Mucosa of rectum (tissue), 2 donors: ENCODE data around the gene PLA2G4C.
"Not testable (repeated sequence)": the region's sequence is repeated elsewhere in the genome, so short reads cannot be mapped to it uniquely, and the experiment has no call there.

ENCODE experiments used
- H3K27ac ChIP-seq, 2 donors: one replicate each; pipeline ENCODE4 v1.7.0; 2013; ENCODE audit warnings: inconsistent platforms in 2 of 2, low read depth in 2 of 2, low read length in 2 of 2
- H3K27me3 ChIP-seq, 2 donors: one replicate each; pipeline ENCODE4 v1.7.0; 2013; ENCODE audit warnings: low read length in 2 of 2; ENCODE audit not compliant: control insufficient read depth in 2 of 2, insufficient read depth in 2 of 2
- H3K36me3 ChIP-seq, 2 donors: one replicate each; pipeline ENCODE4 v1.7.0; 2013; ENCODE audit warnings: low read length in 2 of 2; ENCODE audit not compliant: control insufficient read depth in 2 of 2, insufficient read depth in 2 of 2
- H3K4me1 ChIP-seq, 2 donors: one replicate each; pipeline ENCODE4 v1.7.0; 2013; ENCODE audit warnings: low read length in 2 of 2, mild to moderate bottlenecking in 1 of 2; ENCODE audit not compliant: control insufficient read depth in 2 of 2, insufficient read depth in 2 of 2
- H3K4me3 ChIP-seq, 2 donors: one replicate each; pipeline ENCODE4 v1.7.0; 2013; ENCODE audit warnings: low read length in 2 of 2
- H3K9ac ChIP-seq, 2 donors: one replicate each; pipeline ENCODE4 v1.7.0; 2013; ENCODE audit warnings: low read length in 2 of 2, low read depth in 1 of 2, mild to moderate bottlenecking in 1 of 2
- H3K9me3 ChIP-seq, 2 donors: one replicate each; pipeline ENCODE4 v1.7.0; 2013; ENCODE audit warnings: low read length in 2 of 2; ENCODE audit not compliant: control insufficient read depth in 2 of 2
- donor health status: healthy.
- donor health status: Normal muscosa, but diverticular disease.

PLA2G4C gene

DNA sequence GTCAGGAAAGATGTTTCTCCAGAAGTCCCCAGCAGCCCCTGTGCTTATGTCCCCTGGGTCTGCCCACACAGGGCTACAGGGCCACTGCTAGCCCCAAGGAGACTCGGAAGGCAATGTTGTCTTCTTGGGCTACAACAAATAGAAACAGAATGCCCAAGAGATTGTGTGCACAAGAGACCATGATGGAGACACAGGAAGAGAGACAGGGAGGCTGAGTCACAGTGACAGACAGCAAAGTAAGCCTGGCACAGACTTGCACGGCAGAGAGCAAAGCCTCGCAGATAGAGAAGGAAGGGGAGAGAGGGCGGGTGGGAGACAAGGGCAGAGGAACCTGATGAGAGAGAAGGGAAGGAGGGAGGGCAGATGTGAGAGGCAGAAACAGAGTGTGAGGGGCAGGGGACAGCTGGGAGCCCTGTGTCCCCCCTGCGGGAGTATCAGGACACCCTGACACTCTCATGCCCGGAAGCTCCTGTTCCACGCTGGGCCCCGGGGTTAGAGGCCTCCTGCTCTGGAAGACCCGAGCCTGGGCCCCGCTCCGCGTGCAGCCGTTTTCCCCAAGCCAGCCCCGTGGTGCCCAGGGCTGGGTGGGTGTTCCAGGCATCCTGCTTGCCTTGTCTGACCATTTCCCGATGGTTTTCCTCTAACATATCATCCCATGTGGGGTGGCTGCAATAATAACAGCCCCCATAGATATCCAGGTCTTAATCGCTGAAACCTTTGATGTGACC lies 2.7 kb upstream of the PLA2G4C start:
- peaks cover 0 to 2% of the 10 kb centered on the region in 2 donors for H3K36me3 ChIP-seq
- H3K27ac ChIP-seq, result no peak overlapping the region
- peaks cover 0 to 4% of the 10 kb centered on the region in 2 donors for H3K4me1 ChIP-seq
- no peak overlapping the region for H3K4me3 ChIP-seq
- H3K27me3 ChIP-seq, result no peaks in the 10 kb centered on the region
- H3K9me3 ChIP-seq, result no peaks in the 10 kb centered on the region
- H3K9ac ChIP-seq, result no peak overlapping the region

DNA sequence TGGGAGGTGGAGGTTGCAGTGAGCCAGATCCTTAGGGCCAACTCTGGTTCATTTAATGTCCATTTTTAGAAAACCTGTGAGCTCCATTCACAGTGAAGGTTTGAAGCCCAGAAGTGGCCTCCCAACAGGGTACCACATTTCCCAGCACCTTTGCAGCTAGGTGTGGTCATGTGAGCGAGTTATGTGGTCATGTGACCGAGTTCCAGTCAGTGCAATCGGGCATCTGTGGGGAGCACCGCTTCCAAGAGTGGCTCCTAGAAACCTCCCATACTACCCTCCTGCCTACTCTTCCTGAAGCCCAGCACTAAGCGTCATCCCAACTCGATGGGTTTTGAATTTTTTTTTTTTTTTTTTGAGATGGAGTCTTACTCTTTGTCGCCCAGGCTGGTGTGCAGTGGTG lies 663 bp upstream of the PLA2G4C start:
- no peaks in the 10 kb centered on the region for H3K36me3 ChIP-seq
- no peak overlapping the region for H3K9ac ChIP-seq
- peaks cover 6 to 8% of the 10 kb centered on the region in 2 donors for H3K4me1 ChIP-seq
- H3K27me3 ChIP-seq, result no peaks in the 10 kb centered on the region
- peak overlapping the region; percentile 77 to 88 for H3K27ac ChIP-seq
- H3K4me3 ChIP-seq, result no peak overlapping the region
- no peaks in the 10 kb centered on the region for H3K9me3 ChIP-seq

DNA sequence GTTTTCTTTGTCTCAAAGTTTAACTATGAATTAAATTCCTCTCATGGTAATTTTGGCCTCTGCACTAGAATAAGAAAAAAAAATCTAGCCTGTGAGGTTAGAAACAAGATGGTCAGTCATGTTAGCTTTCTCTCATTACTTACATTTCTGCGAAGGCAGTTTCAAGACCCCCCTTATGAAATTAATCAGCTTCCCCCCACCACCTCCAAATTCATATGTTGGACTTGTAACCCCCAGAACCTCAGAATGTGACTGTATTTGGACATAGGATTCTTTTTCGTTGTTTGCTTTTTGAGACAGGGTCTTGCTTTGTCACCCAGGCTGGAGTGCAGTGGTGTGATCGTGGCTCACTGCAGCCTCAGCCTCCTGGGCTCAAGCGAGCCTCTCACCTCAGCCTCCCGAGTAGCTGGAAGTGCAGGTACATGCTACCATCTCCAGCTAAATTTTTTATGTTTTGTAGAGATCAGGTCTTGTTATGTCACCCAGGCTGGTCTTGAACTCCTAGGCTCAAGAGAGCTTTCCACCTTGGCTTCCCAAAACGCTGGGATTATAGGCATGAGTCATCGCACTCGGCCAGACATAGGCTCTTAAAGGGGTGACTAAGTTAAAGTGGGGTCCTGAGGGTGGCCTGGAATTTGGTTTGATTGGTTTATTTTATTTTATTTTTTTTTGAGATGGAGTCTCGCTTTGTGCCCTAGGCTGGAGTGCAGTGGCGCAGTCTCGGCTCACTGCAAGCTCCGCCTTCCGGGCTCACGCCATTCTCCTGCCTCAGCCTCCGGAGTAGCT lies 1.4 kb downstream of the PLA2G4C start:
- H3K9me3 ChIP-seq, result no peaks in the 10 kb centered on the region
- no peak overlapping the region for H3K4me3 ChIP-seq
- no peak overlapping the region for H3K27ac ChIP-seq
- no peaks in the 10 kb centered on the region for H3K27me3 ChIP-seq
- H3K4me1 ChIP-seq, result peaks cover 6 to 8% of the 10 kb centered on the region in 2 donors
- no peak overlapping the region for H3K9ac ChIP-seq
- H3K36me3 ChIP-seq, result no peaks in the 10 kb centered on the region

DNA sequence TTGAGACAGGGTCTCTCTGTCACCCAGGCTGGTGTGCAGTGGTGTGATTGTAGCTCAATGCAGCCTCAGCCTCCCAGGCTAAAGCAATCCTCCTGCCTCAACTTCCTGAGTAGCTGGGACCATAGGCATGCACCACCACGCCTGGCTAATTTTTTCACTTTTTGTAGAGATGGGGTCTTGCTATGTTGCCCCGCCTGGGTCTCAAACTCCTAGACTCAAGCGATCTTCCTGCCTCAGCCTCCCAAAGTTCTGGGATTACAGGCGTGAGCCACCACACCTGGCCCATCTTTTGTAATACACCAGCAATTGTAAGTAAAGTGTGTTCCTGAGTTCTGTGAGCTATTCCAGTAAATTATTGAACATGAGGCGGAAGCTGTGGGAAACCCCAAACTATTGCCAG lies 6.7 kb downstream of the PLA2G4C start:
- no peaks in the 10 kb centered on the region for H3K9me3 ChIP-seq
- H3K36me3 ChIP-seq, result no peaks in the 10 kb centered on the region
- no peak overlapping the region for H3K9ac ChIP-seq

DNA sequence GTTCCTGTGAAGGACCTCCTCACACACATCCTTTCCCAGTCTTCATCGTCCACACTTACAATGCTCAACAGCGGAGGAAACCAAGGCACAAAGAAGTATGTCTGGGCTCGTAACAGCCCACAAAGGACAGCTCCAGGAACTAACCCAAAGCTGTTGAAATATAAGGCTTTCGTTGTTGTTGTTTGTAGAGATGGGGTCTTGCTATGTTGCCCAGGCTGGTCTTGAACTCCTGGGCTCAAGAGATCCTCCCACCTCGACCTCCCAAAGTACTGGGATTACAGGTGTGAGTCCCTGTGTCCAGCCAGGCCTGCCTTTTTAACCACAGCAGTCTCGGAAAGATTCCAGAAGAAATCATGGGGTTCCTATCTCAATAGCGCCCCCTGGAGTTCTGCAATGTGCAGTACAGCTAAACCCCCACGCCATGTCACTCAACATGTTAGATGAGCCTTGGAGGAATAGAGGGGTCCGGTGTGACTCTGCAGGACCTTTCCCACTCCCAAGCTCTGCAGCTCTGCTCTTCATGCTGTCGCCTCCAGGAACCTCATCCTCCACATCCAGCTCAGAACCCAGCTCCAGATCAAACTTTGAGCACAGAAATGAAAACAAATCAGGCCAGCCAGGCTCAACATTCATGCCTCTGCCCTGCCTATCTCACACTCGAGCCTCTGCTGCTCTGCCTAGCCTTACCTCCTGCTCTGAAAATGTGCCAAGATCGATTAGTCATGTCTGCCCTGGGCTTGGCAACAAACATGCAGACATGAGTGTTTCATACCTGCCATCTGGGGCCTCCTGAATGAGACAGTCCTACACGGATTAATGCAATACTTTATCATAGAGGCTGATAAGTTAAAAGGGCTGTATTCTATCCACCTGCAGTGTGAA lies 7.5 kb downstream of the PLA2G4C start:
- Histone ChIP-seq H3K27me3 (no peaks in the 10 kb centered on the region), H3K4me3 (no peak overlapping the region), H3K27ac (no peak overlapping the region), H3K9me3 (no peaks in the 10 kb centered on the region), H3K36me3 (no peaks in the 10 kb centered on the region), H3K4me1 (peaks cover 4 to 6% of the 10 kb centered on the region in 2 donors), H3K9ac (no peak overlapping the region)

More for the DNA sequence above, 6.7 kb downstream of the PLA2G4C start:
- no peak overlapping the region for H3K4me3 ChIP-seq
- peaks cover 4 to 6% of the 10 kb centered on the region in 2 donors for H3K4me1 ChIP-seq
- H3K27ac ChIP-seq, result no peak overlapping the region
- no peaks in the 10 kb centered on the region for H3K27me3 ChIP-seq

DNA sequence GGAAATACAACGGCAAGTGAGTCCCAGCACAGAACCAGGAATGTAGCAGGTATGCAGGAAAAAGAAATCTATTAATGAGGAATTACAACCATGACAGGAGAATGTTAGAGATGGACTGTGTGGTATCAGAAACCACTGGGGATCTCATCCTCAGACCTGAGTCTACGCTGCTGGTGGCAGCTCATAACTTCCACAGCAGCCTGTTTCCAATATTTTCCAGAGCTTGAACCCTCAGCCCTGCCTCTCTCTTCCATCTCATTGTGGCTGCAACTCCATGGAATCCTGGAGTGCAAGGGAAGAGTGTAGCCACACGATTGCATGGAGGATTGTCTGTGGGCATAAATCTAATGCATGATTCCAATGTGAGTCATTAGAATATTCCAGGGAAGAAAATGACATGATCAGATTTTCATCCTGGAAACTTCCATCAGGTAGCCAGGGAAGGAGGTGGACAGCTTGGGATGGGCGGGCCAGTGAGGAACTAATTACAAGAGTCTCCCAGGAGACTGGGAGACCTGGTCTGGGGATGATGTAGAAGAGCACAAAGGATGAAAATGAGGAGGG lies 14.9 kb downstream of the PLA2G4C start:
- H3K27ac ChIP-seq, result no peak overlapping the region
- H3K27me3 ChIP-seq, result no peaks in the 10 kb centered on the region
- H3K4me3 ChIP-seq, result no peak overlapping the region
- no peak overlapping the region for H3K9ac ChIP-seq
- H3K4me1 ChIP-seq, result no peaks in the 10 kb centered on the region
- no peaks in the 10 kb centered on the region for H3K36me3 ChIP-seq
- no peaks in the 10 kb centered on the region for H3K9me3 ChIP-seq

DNA sequence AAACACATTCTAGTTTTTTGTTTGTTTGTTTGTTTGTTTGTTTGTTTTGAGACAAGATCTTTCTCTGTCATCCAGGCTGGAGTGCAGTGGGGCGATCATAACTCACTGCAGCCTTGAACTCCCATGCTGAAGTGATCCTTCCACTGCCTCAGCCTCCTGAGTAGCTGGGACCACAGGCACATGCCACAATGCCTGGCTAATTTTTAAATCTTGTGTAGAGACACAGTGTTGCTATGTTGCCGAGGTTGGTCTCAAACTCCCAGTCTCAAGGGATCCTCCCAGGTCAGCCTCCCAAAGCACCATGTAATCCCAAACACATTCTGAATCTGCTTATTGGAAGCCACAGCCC lies 15.8 kb downstream of the PLA2G4C start:
- no peaks in the 10 kb centered on the region for H3K27me3 ChIP-seq
- no peaks in the 10 kb centered on the region for H3K9me3 ChIP-seq
- peaks cover 3 to 4% of the 10 kb centered on the region in 2 donors for H3K4me1 ChIP-seq
- no peaks in the 10 kb centered on the region for H3K36me3 ChIP-seq
- H3K27ac ChIP-seq, result no peak overlapping the region
- H3K9ac ChIP-seq, result no peak overlapping the region
- H3K4me3 ChIP-seq, result no peak overlapping the region

DNA sequence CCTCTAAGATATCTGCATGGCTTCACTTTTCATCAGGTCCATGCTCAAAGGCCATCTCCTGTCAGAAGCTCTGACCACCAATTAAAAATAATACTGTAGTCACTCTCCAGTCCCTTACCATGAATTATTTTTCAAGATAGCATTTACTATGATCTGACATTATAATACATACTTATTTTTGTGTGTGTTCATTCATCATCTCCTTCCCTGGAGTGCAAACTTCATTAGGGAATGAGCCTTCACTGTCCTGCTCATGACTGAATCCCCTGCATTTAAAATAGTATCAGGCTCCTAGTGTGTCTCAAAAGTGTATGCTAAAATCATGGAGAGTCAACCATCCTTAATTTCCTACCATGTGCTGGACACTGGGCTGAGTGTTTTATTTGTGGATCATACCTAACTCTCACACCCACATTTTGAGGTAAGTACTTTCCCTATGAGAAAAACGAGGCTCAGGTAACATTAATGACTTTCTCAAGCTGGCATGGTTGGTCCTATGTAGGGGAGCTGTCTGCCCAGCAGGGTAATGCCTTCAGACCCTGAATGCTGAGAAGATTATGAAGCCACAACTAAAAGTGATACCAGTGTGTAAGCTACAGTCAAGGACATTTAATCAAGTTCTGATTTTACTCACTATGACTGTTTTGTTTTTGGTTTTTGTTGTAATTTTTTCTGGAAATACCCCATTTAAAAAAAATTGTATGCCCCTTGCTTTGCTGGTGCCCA lies 16.3 kb downstream of the PLA2G4C start:
- no peaks in the 10 kb centered on the region for H3K36me3 ChIP-seq
- no peak overlapping the region for H3K9ac ChIP-seq
- H3K4me1 ChIP-seq, result peaks cover 4 to 5% of the 10 kb centered on the region in 2 donors
- no peak overlapping the region for H3K4me3 ChIP-seq
- no peaks in the 10 kb centered on the region for H3K27me3 ChIP-seq
- H3K9me3 ChIP-seq, result no peaks in the 10 kb centered on the region
- H3K27ac ChIP-seq, result no peak overlapping the region

DNA sequence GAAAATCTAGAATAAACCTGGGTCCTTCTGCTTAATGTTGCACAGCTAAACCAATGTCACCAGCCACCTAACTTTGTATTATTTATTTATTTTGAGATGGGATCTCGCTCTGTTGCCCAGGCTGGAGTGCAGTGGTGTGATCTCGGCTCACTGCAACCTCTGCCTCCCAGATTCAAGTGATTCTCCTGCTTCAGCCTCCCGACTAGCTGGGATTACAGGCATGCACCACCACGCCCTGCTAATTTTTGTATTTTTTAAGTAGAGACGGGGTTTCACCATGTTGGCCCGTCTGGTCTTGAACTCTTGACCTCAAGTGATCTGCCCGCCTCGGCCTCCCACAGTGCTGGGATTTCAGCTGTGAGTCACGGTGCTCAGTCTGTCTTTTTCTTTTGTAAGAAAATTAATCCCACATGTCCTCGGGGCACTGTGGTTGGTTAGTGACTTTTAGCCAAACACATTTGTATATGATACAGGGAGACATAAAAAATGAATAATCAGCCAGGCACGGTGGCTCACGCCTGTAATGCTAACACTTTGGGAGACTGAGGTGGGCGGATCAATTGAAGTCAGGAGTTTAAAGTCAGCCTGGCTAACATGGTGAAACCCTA lies 19.4 kb downstream of the PLA2G4C start:
- H3K27ac ChIP-seq, H3K4me3 ChIP-seq, H3K4me1 ChIP-seq, H3K9ac ChIP-seq, H3K27me3 ChIP-seq, H3K36me3 ChIP-seq, H3K9me3 ChIP-seq: not testable (repeated sequence)
